ENCODE measurements around the gene THSD7A.

The THSD7A gene

GRCh38 chr7:11747715-11748485 lies 84.1 kb downstream of the THSD7A start:
- DNase-seq: no peak

GRCh38 chr7:11746591-11746990 lies 85.4 kb downstream of the THSD7A start:
- DNase-seq: no peak

DNA sequence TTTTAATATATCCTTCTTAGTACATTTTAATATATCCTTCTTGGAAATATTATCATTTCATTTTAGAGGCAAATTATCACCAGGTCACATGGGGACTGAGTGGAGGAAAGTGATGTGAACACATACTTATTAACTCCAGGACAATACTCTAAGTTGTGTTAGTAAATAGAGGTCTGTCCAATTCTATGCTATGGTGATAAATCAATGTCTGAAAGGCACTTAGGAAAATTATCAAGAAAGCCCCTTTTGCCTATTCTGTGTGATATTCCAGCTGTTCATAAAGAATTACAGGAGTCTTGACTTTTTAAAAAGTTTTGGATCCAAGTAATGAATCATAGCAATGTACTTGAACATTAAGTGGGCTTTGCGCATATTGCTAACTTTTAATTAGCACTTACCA lies 88.5 kb downstream of the THSD7A start:
- DNase-seq: no peak

GRCh38 chr7:11743016-11743415 lies 89.0 kb downstream of the THSD7A start:
- no peak for DNase-seq

DNA sequence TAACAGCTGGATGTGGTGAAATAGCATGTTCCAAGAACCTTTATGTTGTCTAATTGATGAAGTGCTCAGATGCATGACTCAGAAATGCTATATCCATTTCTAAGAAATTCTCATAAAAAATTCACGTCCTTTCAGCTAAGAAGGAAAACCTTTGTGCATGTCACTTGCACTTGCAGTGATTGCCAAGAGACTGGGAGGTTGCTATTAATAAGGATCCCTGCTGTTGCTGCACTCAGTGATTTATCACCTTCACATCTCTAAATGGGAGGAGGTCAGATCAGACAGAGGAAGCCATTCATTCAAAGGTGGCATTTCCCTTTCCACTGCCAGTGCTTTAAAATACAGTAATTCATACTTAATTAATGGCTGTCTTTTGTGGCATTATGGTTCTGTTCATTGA lies 89.5 kb downstream of the THSD7A start:
- no peak for DNase-seq

DNA sequence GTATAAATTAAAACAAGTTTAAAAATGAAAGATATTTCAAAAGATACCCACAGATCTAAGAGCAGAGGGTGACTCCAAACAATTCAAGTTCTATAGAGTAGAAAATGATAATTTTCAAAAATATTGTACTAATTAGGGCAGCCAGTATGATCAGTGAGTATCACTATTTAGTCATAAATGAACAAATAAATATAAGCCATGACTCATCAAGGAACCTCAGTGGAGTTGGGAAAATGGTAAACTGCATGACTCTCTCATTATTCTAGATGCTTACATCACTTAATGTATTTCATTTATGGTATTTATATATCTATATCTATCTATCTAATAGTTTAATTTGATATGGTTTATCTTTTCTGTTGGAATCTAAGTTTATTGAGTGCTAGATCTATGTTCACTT lies 94.3 kb downstream of the THSD7A start:
- DNase-seq: no peak

DNA sequence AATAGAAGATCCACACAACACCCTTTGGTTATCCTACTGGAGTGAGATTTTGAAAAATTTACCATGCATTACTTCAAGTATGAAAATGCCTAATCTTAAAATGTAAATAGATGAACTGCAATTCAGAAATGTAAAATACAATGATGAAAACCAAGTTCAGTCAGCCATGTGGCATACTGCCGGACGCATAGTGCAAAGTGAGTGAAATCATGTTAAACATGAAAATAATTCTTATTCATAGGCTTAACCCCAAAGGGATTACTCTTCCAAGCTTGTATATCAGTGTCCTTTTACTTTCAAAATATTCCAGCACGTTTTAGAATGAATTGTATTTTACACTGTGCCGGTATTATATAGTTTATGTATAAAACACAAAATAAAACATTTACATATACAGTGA lies 99.8 kb downstream of the THSD7A start:
- no peak for DNase-seq

DNA sequence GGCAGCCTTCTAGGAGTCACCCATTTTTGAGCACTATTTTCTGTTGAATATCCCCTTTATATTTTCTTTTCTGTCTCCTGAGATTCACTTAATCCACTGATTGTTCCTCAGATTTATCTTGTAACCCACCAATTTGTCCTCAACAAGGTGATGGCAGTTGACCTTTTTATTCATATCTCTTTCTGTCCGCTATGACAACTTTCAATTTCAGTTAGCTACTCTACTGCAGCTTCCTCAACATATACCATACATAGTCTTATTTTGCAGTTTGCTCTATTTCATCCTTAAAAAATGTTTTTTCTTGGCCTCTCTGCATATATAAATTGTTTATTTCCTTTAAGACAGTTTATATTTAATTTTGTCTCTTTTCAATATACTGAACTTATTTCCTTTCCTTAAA lies 101.3 kb downstream of the THSD7A start:
- no peak for DNase-seq

- no peak for DNase-seq
Measured at GRCh38 chr7:11727864-11728263, 104.1 kb downstream of the THSD7A start.

- DNase-seq: no peak
Measured at GRCh38 chr7:11726794-11727155, 105.2 kb downstream of the THSD7A start.

GRCh38 chr7:11726001-11726793 lies 105.8 kb downstream of the THSD7A start:
- no peak for DNase-seq

DNA sequence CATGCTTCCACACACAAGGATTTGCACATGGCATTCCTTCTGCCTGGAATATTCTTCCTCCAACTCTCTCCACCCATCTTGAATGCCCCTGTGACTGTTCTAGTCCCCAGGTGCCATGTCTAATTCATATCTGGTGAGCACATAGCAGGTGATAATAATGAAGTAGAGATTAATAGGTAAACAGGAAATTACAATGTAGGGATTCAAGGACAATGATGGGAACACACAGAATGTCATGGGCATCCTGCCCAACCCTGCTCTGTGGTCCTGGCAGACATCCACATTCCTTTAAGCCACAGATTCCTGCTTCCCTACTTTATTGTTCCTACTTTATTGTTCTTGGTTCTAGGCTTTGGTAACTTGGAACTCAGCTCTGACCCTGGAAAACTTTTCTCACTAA lies 115.8 kb downstream of the THSD7A start:
- DNase-seq: no peak

DNA sequence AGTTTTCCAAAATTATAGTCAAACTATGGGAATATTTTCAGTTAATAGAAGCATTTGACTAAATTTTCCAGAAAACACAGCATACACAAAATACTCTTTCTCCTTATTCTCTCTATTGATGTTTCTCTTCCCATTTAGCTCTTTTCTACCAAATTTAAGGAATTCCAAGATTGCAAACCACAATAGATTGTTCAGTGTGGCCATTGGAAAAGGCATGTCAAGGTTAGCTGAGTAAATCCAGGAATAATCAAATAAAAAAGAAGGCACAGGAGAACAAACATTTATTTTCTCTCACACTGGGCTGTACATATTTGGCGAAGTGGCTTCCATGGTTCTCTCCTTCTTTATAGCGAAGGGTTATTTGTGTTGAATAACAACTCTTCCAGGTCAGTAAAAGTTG lies 117.3 kb downstream of the THSD7A start:
- DNase-seq: no peak

- DNase-seq: no peak
Measured at GRCh38 chr7:11714205-11714604, 117.8 kb downstream of the THSD7A start.

- no peak for DNase-seq
Measured at GRCh38 chr7:11713352-11713751, 118.6 kb downstream of the THSD7A start.

GRCh38 chr7:11710377-11710776 lies 121.6 kb downstream of the THSD7A start:
- DNase-seq: no peak

- DNase-seq: no peak
Measured at GRCh38 chr7:11709196-11709595, 122.8 kb downstream of the THSD7A start.

- DNase-seq: no peak
Measured at GRCh38 chr7:11707606-11708193, 124.3 kb downstream of the THSD7A start.

GRCh38 chr7:11706666-11707605 lies 125.1 kb downstream of the THSD7A start:
- DNase-seq: no peak

DNA sequence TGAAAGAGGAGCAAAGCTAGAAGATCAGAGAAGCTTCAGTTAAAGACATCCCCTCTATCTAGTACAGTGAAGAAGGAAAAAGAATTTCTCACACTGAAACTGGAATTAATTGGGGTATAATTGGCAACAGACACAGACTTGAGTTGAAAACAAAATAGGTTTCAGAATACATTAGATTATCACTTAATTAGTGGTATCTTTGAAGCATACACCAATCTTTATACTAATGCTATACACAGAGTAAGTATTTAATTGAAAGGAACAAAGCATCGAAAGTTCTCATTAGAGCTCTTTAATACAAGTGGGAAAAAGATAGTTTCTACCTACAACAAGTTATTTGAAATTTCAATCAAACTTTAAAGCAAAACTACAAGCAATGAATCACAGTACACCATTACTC lies 128.2 kb downstream of the THSD7A start:
- no peak for DNase-seq

GRCh38 chr7:11702938-11703337 lies 129.1 kb downstream of the THSD7A start:
- no peak for DNase-seq

DNA sequence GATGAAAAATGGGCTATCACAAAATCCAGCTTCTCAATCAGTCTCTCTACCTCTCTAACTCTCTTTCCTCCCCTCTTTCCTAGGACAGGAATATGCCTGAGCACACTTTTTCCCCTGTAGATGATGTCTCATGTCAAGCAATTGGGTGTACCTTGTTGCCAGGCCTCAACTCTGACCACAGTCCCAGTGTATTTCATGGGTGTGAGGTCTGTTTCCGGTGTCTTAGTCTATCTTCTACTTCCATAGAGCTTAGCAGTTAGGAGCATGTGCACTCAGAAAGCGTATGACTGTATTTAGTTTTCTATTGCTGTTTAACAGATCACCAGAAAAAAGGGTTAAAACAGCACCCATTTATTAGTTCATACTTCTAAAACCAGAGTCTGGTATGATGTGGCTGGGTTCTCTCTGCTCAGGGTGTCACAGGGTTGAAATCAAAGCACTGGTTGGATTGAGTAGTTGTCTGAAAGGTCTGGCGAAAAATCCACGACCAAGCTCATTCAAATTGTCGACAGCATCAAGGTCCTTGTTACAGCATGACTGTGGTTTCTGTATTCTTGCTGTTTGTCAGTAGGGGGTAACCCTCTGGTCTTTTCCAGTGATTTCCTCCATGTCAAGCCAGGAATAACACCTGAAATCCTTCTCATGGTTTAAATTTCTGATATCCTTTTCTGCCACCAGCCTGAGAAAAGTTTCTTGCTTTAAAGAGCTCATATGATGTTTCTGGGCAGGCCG lies 130.0 kb downstream of the THSD7A start:
- no peak for DNase-seq
